Aorta (tissue), 5 donors: ENCODE data around the gene LUC7L. TPM values are rescaled to one million over a fixed set of nuclear protein-coding genes. Genes with fewer than 3 reads are reported as not detected.
"Not testable (repeated sequence)": the region's sequence is repeated elsewhere in the genome, so short reads cannot be mapped to it uniquely, and the experiment has no call there.

Source experiments
- ATAC-seq: fragments of 200-7000 bp; cut with Tn5 transposase; one replicate; pipeline ENCODE4 v1.9.1; 2022; ENCODE audit warnings: moderate library complexity; ENCODE audit not compliant: low FRiP score
- DNase-seq, 2 donors: peaks; one replicate each; pipeline ENCODE4 v3.0.0-alpha.2; 2020
- H3K27ac ChIP-seq, 2 donors: one replicate each; pipeline ENCODE4 v1.5.1; 2013; ENCODE audit warnings: low read length in 2 of 2, mild to moderate bottlenecking in 2 of 2, moderate library complexity in 2 of 2, control low read depth in 1 of 2, inconsistent platforms in 1 of 2, low read depth in 1 of 2
- H3K27me3 ChIP-seq, 2 donors: one replicate each; pipeline ENCODE4 v1.6.1; 2013; ENCODE audit warnings: control low read depth in 1 of 2, low read length in 1 of 2, mild to moderate bottlenecking in 1 of 2, moderate library complexity in 1 of 2; ENCODE audit not compliant: insufficient read depth in 2 of 2, control insufficient read depth in 1 of 2
- H3K36me3 ChIP-seq, 2 donors: one replicate each; pipeline ENCODE4 v1.6.1; 2013; ENCODE audit warnings: control low read depth in 1 of 2, low read length in 1 of 2, mild to moderate bottlenecking in 1 of 2; ENCODE audit not compliant: insufficient read depth in 2 of 2, control insufficient read depth in 1 of 2
- H3K4me1 ChIP-seq, 2 donors: one replicate each; pipeline ENCODE4 v1.6.1; 2013; ENCODE audit warnings: low read length in 2 of 2, control low read depth in 1 of 2, mild to moderate bottlenecking in 1 of 2, moderate library complexity in 1 of 2; ENCODE audit not compliant: insufficient read depth in 2 of 2, control insufficient read depth in 1 of 2
- H3K4me3 ChIP-seq, 2 donors: one replicate each; pipeline ENCODE4 v1.5.1; 2013; ENCODE audit warnings: low read length in 2 of 2, control low read depth in 1 of 2, mild to moderate bottlenecking in 1 of 2
- H3K9me3 ChIP-seq: one replicate; pipeline ENCODE4 v1.6.1; 2013; ENCODE audit warnings: mild to moderate bottlenecking, low read length; ENCODE audit not compliant: control insufficient read depth
- WGBS, 2 donors: extraction: QIAGEN DNeasy Blood & Tissue Kit; methylation state at CpG; one replicate each; pipeline ENCODE4 v1.1.7; 2013; 5-methylcytosine and 5-hydroxymethylcytosine counted together
- intact Hi-C, 2 donors: fragments of 100-400 bp; cut with DNase I; formaldehyde crosslinking; loops; one replicate each; pipeline versions ENCODE4 v1.14.2 to v1.15.0; 2022
- polyA plus RNA-seq, 2 donors: library from polyadenylated mRNA; stranded (reverse); fragments of 200-250 nt; gene quantifications; one replicate each; pipeline ENCODE4 v1.2.3, GENCODE V29; 2013
- total RNA-seq, 2 donors: library from RNA; stranded (reverse); fragmentation: NEBNext Ultra II Directional; extraction: Animal tissue kit (Norgen Biotek cat#: 25700); gene quantifications; one replicate each; pipeline ENCODE4 v1.2.1, GENCODE V29; 2021
- donor health status: healthy with polysubstance abuse.
- donor health status: Bipolar disorder and iron deficiency.
- donor health status: DM: no; HTN: no; CAD: no.
- donor health status: DM: no; HTN: no; CAD: no.
- donor health status: DM: yes; HTN: yes; CAD: no.

Gene LUC7L
- total and polyA plus RNA-seq, 4 donors, result 28.4 to 346 (median 84.0) TPM

GRCh38 chr16:228151-228851 lies 948 bp downstream of the LUC7L start:
- WGBS, 2 donors, result 9 to 12% methylated on average over 9 of the region's 9 CpGs
- peak overlapping the region; percentile 47 to 74 for H3K4me3 ChIP-seq
- H3K27ac ChIP-seq, result peak overlapping the region in 1 of 2 donors; percentile 98
- H3K27me3 ChIP-seq, result no peaks in the 10 kb centered on the region
- DNase-seq (no peak), ATAC-seq (no peak)
- H3K4me1 ChIP-seq, result no peaks in the 10 kb centered on the region
- H3K9me3 ChIP-seq, result no peaks in the 10 kb centered on the region
- intact Hi-C loops, result no loop called here
- H3K36me3 ChIP-seq, result peaks cover 2 to 3% of the 10 kb centered on the region in 2 donors

- no peaks in the 10 kb centered on the region for H3K27me3 ChIP-seq
- ATAC-seq (no peak), DNase-seq (no peak)
- H3K9me3 ChIP-seq, result no peaks in the 10 kb centered on the region
- H3K36me3 ChIP-seq, result peaks cover 2 to 6% of the 10 kb centered on the region in 2 donors
- intact Hi-C loops, result no loop called here
- H3K4me1 ChIP-seq, result no peaks in the 10 kb centered on the region
- WGBS, 2 donors, result 62 to 67% methylated on average over 4 of the region's 4 CpGs
- no peak overlapping the region for H3K4me3 ChIP-seq
- H3K27ac ChIP-seq, result no peak overlapping the region
These were observed 9.2 kb downstream of the LUC7L start for GRCh38 chr16:220021-220420.

GRCh38 chr16:212999-213398 lies 16.2 kb downstream of the LUC7L start:
- no peak for ATAC-seq
- Histone ChIP-seq H3K4me1 (no peaks in the 10 kb centered on the region), H3K4me3 (no peak overlapping the region), H3K9me3 (no peaks in the 10 kb centered on the region), H3K27me3 (no peaks in the 10 kb centered on the region), H3K36me3 (peaks cover 2 to 6% of the 10 kb centered on the region in 2 donors), H3K27ac (no peak overlapping the region)
- intact Hi-C loops, result no loop called here
- DNase-seq, result no peak
- 87 to 92% methylated on average over 3 of the region's 3 CpGs for WGBS, 2 donors

DNA sequence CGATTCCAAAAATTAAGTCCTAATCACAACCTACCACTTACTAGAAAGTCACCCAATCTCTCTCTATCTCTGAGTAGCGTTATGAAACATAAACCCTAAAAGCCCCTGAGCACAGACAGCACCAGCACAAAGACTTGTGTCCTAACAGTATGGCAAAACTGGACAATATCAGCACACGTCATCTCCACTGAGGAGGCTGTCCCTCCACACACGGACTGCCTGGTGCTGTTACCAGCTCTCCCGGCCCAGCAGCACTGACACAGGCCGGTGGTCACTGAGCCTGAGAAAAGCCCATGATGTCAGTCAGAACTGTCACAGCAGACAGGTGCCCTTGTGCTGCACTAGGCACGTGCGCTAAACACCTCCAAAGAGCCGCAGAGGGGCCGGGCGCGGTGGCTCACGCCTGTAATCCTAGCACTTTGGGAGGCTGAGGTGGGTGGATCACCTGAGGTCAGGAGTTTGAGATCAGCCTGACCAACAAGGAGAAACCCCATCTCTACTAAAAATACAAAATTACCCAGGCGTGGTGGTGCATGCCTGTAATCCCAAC lies 17.5 kb downstream of the LUC7L start:
- DNase-seq, H3K4me3 ChIP-seq, intact Hi-C loops, H3K27ac ChIP-seq, H3K4me1 ChIP-seq, H3K27me3 ChIP-seq, H3K9me3 ChIP-seq, ATAC-seq: not testable (repeated sequence)
- peaks cover 2 to 11% of the 10 kb centered on the region in 2 donors for H3K36me3 ChIP-seq
- 88% methylated on average over 14 of the region's 14 CpGs for WGBS, 2 donors

DNA sequence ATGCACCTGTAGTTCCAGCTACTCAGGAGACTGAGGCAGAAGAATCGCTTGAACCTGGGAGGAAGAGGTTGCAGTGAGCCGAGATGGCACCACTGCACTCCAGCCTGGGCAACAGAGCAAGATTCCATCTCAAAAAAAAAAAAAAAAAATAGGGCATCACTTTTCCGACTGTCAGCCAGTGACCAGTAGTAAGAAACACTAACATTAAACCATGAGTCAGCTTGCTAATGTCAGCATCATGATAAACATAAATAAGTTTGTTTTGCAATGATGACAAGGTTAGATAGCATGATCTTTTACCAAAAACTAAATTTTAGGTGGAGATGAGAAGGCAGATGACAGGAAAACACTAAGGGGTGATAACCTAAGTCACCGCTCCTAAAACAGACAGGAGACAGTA lies 19.9 kb downstream of the LUC7L start:
- H3K36me3 ChIP-seq, result peaks cover 12 to 16% of the 10 kb centered on the region in 2 donors
- ATAC-seq, DNase-seq, H3K4me1 ChIP-seq, intact Hi-C loops, H3K27me3 ChIP-seq, H3K27ac ChIP-seq, H3K9me3 ChIP-seq, H3K4me3 ChIP-seq: not testable (repeated sequence)
- 82 to 83% methylated on average over 4 of the region's 4 CpGs for WGBS, 2 donors

DNA sequence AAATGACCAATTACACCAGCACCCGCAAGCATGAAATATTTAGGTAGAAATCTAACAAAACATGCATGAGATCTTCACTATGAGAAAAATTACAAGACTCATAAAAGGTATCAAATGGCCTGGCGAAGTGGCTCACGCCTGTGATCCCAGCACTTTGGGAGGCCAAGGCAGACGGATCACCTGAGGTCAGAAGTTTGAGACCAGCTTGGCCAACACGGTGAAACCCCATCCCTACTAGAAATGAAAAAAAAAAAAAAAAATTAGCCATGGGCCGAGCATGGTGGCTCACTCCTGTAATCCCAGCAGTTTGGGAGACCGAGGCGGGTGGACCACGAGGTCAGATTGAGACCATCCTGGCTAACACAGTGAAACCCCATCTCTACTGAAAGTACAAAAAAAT lies 25.2 kb downstream of the LUC7L start:
- H3K4me1 ChIP-seq, H3K4me3 ChIP-seq, H3K27ac ChIP-seq, H3K9me3 ChIP-seq, intact Hi-C loops, ATAC-seq, H3K27me3 ChIP-seq, DNase-seq: not testable (repeated sequence)
- H3K36me3 ChIP-seq, result peaks cover 13 to 16% of the 10 kb centered on the region in 2 donors
- WGBS, 2 donors, result 94 to 98% methylated on average over 9 of the region's 9 CpGs

DNA sequence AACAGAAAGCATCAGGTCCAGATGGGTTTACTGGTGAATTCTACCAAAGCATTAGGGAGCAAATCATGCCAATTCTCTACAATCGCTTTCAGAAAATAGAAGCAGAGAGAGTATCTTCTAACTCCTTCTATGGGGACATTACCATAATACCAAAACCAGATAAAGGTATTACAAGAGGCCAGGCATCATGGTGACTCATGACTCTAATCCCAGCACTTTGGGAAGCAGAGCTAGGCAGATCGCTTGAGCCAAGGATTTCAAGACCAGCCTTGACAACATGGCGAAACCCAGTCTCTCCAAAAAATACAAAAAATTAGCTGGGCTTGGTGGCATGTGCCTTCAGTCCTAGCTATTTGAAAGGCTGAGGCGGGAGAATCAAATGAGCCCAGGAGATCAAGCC lies 26.0 kb downstream of the LUC7L start:
- Histone ChIP-seq H3K27me3 (no peaks in the 10 kb centered on the region), H3K4me1 (no peaks in the 10 kb centered on the region), H3K9me3 (no peaks in the 10 kb centered on the region), H3K27ac (no peak overlapping the region), H3K4me3 (no peak overlapping the region), H3K36me3 (peaks cover 16 to 18% of the 10 kb centered on the region in 2 donors)
- no peak for ATAC-seq
- WGBS, 2 donors, result 96 to 98% methylated on average over 4 of the region's 4 CpGs
- no peak for DNase-seq
- intact Hi-C loops, result no loop called here

- Histone ChIP-seq H3K27me3 (no peaks in the 10 kb centered on the region), H3K9me3 (no peaks in the 10 kb centered on the region), H3K4me3 (no peak overlapping the region), H3K4me1 (no peaks in the 10 kb centered on the region), H3K36me3 (peaks cover 4 to 16% of the 10 kb centered on the region in 2 donors), H3K27ac (no peak overlapping the region)
- intact Hi-C loops, result no loop called here
- ATAC-seq, result no peak
- no peak for DNase-seq
- WGBS, 2 donors, result 90 to 92% methylated on average over 5 of the region's 5 CpGs
These were observed 28.9 kb downstream of the LUC7L start for GRCh38 chr16:200388-200787.

GRCh38 chr16:194516-194915 lies 34.7 kb downstream of the LUC7L start:
- no peaks in the 10 kb centered on the region for H3K4me1 ChIP-seq
- H3K9me3 ChIP-seq, result no peaks in the 10 kb centered on the region
- peaks cover 4 to 24% of the 10 kb centered on the region in 2 donors for H3K36me3 ChIP-seq
- 84 to 86% methylated on average over 6 of the region's 6 CpGs for WGBS, 2 donors
- ATAC-seq, result no peak
- H3K27ac ChIP-seq, result no peak overlapping the region
- DNase-seq, result no peak
- intact Hi-C loops, result no loop called here
- H3K27me3 ChIP-seq, result no peaks in the 10 kb centered on the region
- no peak overlapping the region for H3K4me3 ChIP-seq
